HEK293 (cell line): ENCODE results near the gene FNDC3A.

Experiments used
- CTCF ChIA-PET: fragments of 350-600 bp; formaldehyde crosslinking; extraction: SDS; loops from one replicate; lab custom pipeline; 2021; ENCODE audit warnings: antibody characterized with exemption; lab: Yijun Ruan, JAX
- POLR2A ChIA-PET: fragments of 300-600 bp; formaldehyde crosslinking; extraction: SDS; loops from one replicate; lab custom pipeline; 2020; ENCODE audit warnings: antibody characterized with exemption, inconsistent platforms; lab: Yijun Ruan, JAX
- H3K27ac ChIP-seq: fragments of 200-500 bp; sonication (Bioruptor generic); 2 replicates; pipeline ENCODE4 v1.5.1; 2014; ENCODE audit warnings: low read depth, low read length, control low read depth, inconsistent platforms; ENCODE audit errors: extremely low read depth
- H3K36me3 ChIP-seq, 2 experiments: fragments of 200-500 bp in 1 of 2; sonication (Bioruptor generic) in 1 of 2; 1 replicate in 1 of 2; 2 replicates in 1 of 2; pipeline ENCODE4 v1.5.1; 2014 to 2017; ENCODE audit warnings: inconsistent platforms in 2 of 2, low read length in 2 of 2; ENCODE audit not compliant: control insufficient read depth in 2 of 2, insufficient read depth in 1 of 2
- H3K4me1 ChIP-seq: fragments of 200-500 bp; sonication (Bioruptor generic); 2 replicates; pipeline ENCODE4 v1.5.1; 2014; ENCODE audit warnings: mild to moderate bottlenecking, low read length, inconsistent platforms; ENCODE audit not compliant: control insufficient read depth, insufficient read depth
- H3K4me3 ChIP-seq: 2 replicates; pipeline ENCODE4 v1.5.1; 2011; ENCODE audit warnings: low read depth, mild to moderate bottlenecking, control low read depth, low read length, moderate library complexity
- H3K9me3 ChIP-seq: fragments of 200-500 bp; sonication (Bioruptor generic); 2 replicates; pipeline ENCODE4 v1.5.1; 2014; ENCODE audit warnings: low read depth, low read length, inconsistent platforms; ENCODE audit not compliant: control insufficient read depth, insufficient read depth
- BCL11B ChIP-seq: fragments of 450-650 bp; formaldehyde crosslinking; IDR thresholded peaks from 2 replicates; pipeline ENCODE4 v1.5.1; 2016; ENCODE audit warnings: low read depth, missing biosample characterization, missing genetic modification characterization
- HOXA7 ChIP-seq: sonication (generic); formaldehyde crosslinking; IDR thresholded peaks from 2 replicates; pipeline ENCODE4 v1.8.1; 2022; ENCODE audit warnings: missing genetic modification reagents, borderline replicate concordance
- KLF10 ChIP-seq: fragments of 450-650 bp; IDR thresholded peaks from 2 replicates; pipeline ENCODE4 v1.5.1; 2018; ENCODE audit warnings: missing biosample characterization, mild to moderate bottlenecking, missing genetic modification characterization
- MYNN ChIP-seq: fragments of 450-650 bp; formaldehyde crosslinking; IDR thresholded peaks from 2 replicates; pipeline ENCODE4 v1.5.1; 2016; ENCODE audit warnings: missing biosample characterization, missing genetic modification characterization, borderline replicate concordance
- SALL2 ChIP-seq: fragments of 450-650 bp; formaldehyde crosslinking; IDR thresholded peaks from 2 replicates; pipeline ENCODE4 v1.5.0; 2017; ENCODE audit warnings: missing biosample characterization, mild to moderate bottlenecking, missing genetic modification characterization, borderline replicate concordance
- ZBTB17 ChIP-seq: fragments of 450-650 bp; formaldehyde crosslinking; IDR thresholded peaks from 2 replicates; pipeline ENCODE4 v1.5.1; 2016; ENCODE audit warnings: missing biosample characterization, missing genetic modification characterization
- ZBTB8A ChIP-seq: fragments of 450-650 bp; formaldehyde crosslinking; IDR thresholded peaks from 2 replicates; pipeline ENCODE4 v1.5.1; 2016; ENCODE audit warnings: missing biosample characterization, missing genetic modification characterization
- ZFP69B ChIP-seq: fragments of 450-650 bp; formaldehyde crosslinking; IDR thresholded peaks from 2 replicates; pipeline ENCODE4 v1.5.1; 2016; ENCODE audit warnings: missing biosample characterization, missing genetic modification characterization
- ZNF121 ChIP-seq: fragments of 450-650 bp; formaldehyde crosslinking; IDR thresholded peaks from 2 replicates; pipeline ENCODE4 v1.5.1; 2016; ENCODE audit warnings: missing biosample characterization, missing genetic modification characterization
- ZNF138 ChIP-seq: fragments of 450-650 bp; formaldehyde crosslinking; IDR thresholded peaks from 2 replicates; pipeline ENCODE4 v1.5.1; 2016; ENCODE audit warnings: missing biosample characterization, missing genetic modification characterization, borderline replicate concordance
- ZNF16 ChIP-seq: fragments of 450-650 bp; formaldehyde crosslinking; IDR thresholded peaks from 2 replicates; pipeline ENCODE4 v1.5.1; 2016; ENCODE audit warnings: low read depth, missing biosample characterization, missing genetic modification characterization
- ZNF174 ChIP-seq: fragments of 450-650 bp; formaldehyde crosslinking; IDR thresholded peaks from 2 replicates; pipeline ENCODE4 v1.5.0; 2017; ENCODE audit warnings: missing biosample characterization, mild to moderate bottlenecking, missing genetic modification characterization
- ZNF175 ChIP-seq: fragments of 450-650 bp; formaldehyde crosslinking; IDR thresholded peaks from 2 replicates; pipeline ENCODE4 v1.5.1; 2016; ENCODE audit warnings: missing biosample characterization, missing genetic modification characterization
- ZNF202 ChIP-seq: fragments of 450-650 bp; formaldehyde crosslinking; IDR thresholded peaks from 2 replicates; pipeline ENCODE4 v1.5.1; 2016; ENCODE audit warnings: missing biosample characterization, missing genetic modification characterization, borderline replicate concordance
- ZNF24 ChIP-seq: fragments of 450-650 bp; formaldehyde crosslinking; IDR thresholded peaks from 2 replicates; pipeline ENCODE4 v1.5.1; 2016; ENCODE audit warnings: missing biosample characterization, missing genetic modification characterization
- ZNF292 ChIP-seq: fragments of 450-650 bp; formaldehyde crosslinking; IDR thresholded peaks from 2 replicates; pipeline ENCODE4 v1.5.1; 2016; ENCODE audit warnings: low read depth, missing biosample characterization, missing genetic modification characterization, borderline replicate concordance
- ZNF311 ChIP-seq: fragments of 450-650 bp; formaldehyde crosslinking; IDR thresholded peaks from 2 replicates; pipeline ENCODE4 v1.5.1; 2017; ENCODE audit warnings: missing biosample characterization, missing genetic modification characterization, borderline replicate concordance
- ZNF324 ChIP-seq: fragments of 450-650 bp; formaldehyde crosslinking; IDR thresholded peaks from 2 replicates; pipeline ENCODE4 v1.5.1; 2016; ENCODE audit warnings: missing biosample characterization, missing genetic modification characterization
- ZNF335 ChIP-seq: fragments of 450-650 bp; formaldehyde crosslinking; conservative IDR thresholded peaks from 2 replicates; pipeline ENCODE4 v1.5.1; 2016; ENCODE audit warnings: missing biosample characterization, missing genetic modification characterization
- ZNF416 ChIP-seq: fragments of 450-650 bp; formaldehyde crosslinking; IDR thresholded peaks from 2 replicates; pipeline ENCODE4 v1.5.1; 2016; ENCODE audit warnings: missing biosample characterization, missing genetic modification characterization
- ZNF501 ChIP-seq: fragments of 450-650 bp; formaldehyde crosslinking; IDR thresholded peaks from 2 replicates; pipeline ENCODE4 v1.5.1; 2016; ENCODE audit warnings: missing biosample characterization, missing genetic modification characterization
- ZNF558 ChIP-seq: fragments of 450-650 bp; formaldehyde crosslinking; IDR thresholded peaks from 2 replicates; pipeline ENCODE4 v1.5.1; 2016; ENCODE audit warnings: missing biosample characterization, missing genetic modification characterization
- ZNF76 ChIP-seq: fragments of 450-650 bp; formaldehyde crosslinking; IDR thresholded peaks from 2 replicates; pipeline ENCODE4; 2016; ENCODE audit warnings: low read depth, missing biosample characterization, missing genetic modification characterization, borderline replicate concordance
- TF ChIP-seq, protein P1 (sequence below): fragments of 450-650 bp; formaldehyde crosslinking; optimal IDR thresholded peaks from 2 replicates; pipeline ENCODE3; 2016; ENCODE audit warnings: missing biosample characterization, mild to moderate bottlenecking, missing genetic modification characterization
- TF ChIP-seq, protein P2 (sequence below): fragments of 450-650 bp; formaldehyde crosslinking; IDR thresholded peaks from 2 replicates; pipeline ENCODE4 v1.5.1; 2017; ENCODE audit warnings: missing biosample characterization, missing genetic modification characterization
- TF ChIP-seq, protein P3 (sequence below): fragments of 450-650 bp; formaldehyde crosslinking; IDR thresholded peaks from 2 replicates; pipeline ENCODE4 v1.5.1; 2016; ENCODE audit warnings: missing biosample characterization, missing genetic modification characterization

FNDC3A gene

DNA sequence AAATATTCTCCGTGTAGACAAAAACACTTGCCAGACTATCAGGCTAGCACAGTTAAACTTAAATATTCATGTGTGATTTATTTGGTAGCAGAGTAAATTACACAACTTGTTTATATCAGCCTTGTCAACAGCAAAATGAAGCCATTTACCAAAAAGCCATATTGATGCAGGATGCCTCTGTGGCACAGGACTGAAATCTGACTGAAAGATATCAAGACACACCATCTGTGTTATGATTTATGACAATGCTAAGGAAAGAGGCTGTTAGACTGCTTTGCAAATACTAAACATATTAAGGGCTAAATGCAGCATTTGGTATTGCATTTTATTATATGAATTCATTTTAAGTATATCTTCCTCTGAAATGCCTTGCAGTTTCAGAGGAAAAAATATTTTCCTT, 44.8 kb upstream of the FNDC3A start:
- ChIA-PET POLR2A (no interaction called here), CTCF (no interaction called here)
- Histone ChIP-seq H3K9me3 (no peaks in the 10 kb centered on the region), H3K4me1 (no peaks in the 10 kb centered on the region), H3K27ac (no peak overlapping the region), H3K36me3 (no peaks in the 10 kb centered on the region), H3K4me3 (no peak overlapping the region)
- TF ChIP-seq ZNF324 (no peak), ZFP69B (tag by site-specific recombination) (no peak), ZNF202 (tag by site-specific recombination) (no peak), HOXA7 (CRISPR knock-in tag) (no peak), ZNF501 (tag by site-specific recombination) (no peak), ZBTB8A (tag by site-specific recombination) (no peak), ZNF416 (no peak), ZNF76 (tag by site-specific recombination) (no peak), ZNF175 (no peak), ZNF335 (tag by site-specific recombination) (no peak), ZNF24 (tag by site-specific recombination) (no peak), ZNF292 (tag by site-specific recombination) (no peak), SALL2 (no peak), BCL11B (tag by site-specific recombination) (no peak), ZNF174 (tag by site-specific recombination) (no peak), ZNF138 (tag by site-specific recombination) (no peak), ZNF558 (tag by site-specific recombination) (no peak), ZNF16 (no peak)

DNA sequence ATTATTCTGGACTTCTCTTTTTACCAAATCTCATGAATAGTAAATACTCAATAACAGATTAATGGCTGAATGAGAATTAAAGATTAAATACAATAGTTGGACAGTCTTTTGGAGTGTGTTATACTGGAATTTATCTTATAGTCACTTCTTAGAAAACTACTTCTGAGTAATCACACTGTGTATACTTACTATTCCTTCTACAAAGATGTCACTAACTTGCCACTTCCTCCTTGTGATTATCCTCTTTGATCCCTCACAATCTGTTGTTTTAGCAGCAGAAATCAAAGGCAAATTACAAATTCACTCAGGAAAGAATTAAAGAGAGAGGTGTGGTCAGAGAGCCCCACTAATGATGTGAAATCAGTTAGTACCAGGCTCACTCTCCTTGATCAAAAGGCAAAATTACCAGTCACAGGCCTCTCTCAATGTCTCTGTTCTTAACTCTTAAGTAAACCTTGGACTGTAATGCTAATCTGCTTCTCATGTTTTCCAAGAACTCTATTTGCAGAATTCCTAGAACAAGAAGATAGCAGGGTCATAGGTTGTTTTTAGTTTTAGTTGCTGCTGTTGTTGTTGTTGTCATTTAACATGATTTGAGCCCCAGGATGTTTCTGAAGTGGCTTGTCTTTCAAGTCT, 37.3 kb upstream of the FNDC3A start:
- ChIA-PET POLR2A (no interaction called here), CTCF (no interaction called here)
- H3K4me1 ChIP-seq = no peaks in the 10 kb centered on the region
- no peak for TF ChIP-seq KLF10 (tag by site-specific recombination)
- no peak for TF ChIP-seq ZNF121
- no peak for TF ChIP-seq ZBTB17 (tag by site-specific recombination)
- TF ChIP-seq BCL11B (tag by site-specific recombination) = no peak
- TF ChIP-seq, protein P1, sequence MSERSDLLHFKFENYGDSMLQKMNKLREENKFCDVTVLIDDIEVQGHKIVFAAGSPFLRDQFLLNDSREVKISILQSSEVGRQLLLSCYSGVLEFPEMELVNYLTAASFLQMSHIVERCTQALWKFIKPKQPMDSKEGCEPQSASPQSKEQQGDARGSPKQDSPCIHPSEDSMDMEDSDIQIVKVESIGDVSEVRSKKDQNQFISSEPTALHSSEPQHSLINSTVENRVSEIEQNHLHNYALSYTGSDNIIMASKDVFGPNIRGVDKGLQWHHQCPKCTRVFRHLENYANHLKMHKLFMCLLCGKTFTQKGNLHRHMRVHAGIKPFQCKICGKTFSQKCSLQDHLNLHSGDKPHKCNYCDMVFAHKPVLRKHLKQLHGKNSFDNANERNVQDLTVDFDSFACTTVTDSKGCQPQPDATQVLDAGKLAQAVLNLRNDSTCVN (tag by site-specific recombination) = no peak
- TF ChIP-seq, protein P2, sequence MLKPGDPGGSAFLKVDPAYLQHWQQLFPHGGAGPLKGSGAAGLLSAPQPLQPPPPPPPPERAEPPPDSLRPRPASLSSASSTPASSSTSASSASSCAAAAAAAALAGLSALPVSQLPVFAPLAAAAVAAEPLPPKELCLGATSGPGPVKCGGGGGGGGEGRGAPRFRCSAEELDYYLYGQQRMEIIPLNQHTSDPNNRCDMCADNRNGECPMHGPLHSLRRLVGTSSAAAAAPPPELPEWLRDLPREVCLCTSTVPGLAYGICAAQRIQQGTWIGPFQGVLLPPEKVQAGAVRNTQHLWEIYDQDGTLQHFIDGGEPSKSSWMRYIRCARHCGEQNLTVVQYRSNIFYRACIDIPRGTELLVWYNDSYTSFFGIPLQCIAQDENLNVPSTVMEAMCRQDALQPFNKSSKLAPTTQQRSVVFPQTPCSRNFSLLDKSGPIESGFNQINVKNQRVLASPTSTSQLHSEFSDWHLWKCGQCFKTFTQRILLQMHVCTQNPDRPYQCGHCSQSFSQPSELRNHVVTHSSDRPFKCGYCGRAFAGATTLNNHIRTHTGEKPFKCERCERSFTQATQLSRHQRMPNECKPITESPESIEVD (tag by site-specific recombination) = no peak
- TF ChIP-seq ZNF311 (tag by site-specific recombination) = no peak
- TF ChIP-seq MYNN (tag by site-specific recombination) = no peak
- TF ChIP-seq, protein P3, sequence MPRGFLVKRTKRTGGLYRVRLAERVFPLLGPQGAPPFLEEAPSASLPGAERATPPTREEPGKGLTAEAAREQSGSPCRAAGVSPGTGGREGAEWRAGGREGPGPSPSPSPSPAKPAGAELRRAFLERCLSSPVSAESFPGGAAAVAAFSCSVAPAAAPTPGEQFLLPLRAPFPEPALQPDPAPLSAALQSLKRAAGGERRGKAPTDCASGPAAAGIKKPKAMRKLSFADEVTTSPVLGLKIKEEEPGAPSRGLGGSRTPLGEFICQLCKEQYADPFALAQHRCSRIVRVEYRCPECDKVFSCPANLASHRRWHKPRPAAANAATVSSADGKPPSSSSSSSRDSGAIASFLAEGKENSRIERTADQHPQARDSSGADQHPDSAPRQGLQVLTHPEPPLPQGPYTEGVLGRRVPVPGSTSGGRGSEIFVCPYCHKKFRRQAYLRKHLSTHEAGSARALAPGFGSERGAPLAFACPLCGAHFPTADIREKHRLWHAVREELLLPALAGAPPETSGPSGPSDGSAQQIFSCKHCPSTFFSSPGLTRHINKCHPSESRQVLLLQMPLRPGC (tag by site-specific recombination) = no peak
- H3K36me3 ChIP-seq = no peaks in the 10 kb centered on the region
- no peak overlapping the region for H3K4me3 ChIP-seq
- H3K27ac ChIP-seq = no peak overlapping the region
- H3K9me3 ChIP-seq = no peaks in the 10 kb centered on the region
